ENCODE data around the gene ZNF18.
A peak's percentile ranks its signal among the peaks of the same experiment; 100 is the strongest.

Gene ZNF18

GRCh38 chr17:11997147-11997971, at the start of gene ZNF18:
Gene ZNF18 (minus strand): TSS chr17:11997475. CDS start chr17:11992829, 4,646 bp downstream.
- peak; percentile 95 for DNase-seq (ENCODE audit: low read depth)

GRCh38 chr17:12046786-12047185, 49.5 kb upstream of the ZNF18 start:
- no peak for DNase-seq (ENCODE audit: low read depth)

- no peak for DNase-seq (ENCODE audit: low read depth)
Observed at GRCh38 chr17:12043702-12044101, 46.4 kb upstream of the ZNF18 start.

GRCh38 chr17:12041312-12041711, 44.0 kb upstream of the ZNF18 start:
- DNase-seq (ENCODE audit: low read depth): peak; percentile 89

GRCh38 chr17:12040478-12040877, 43.2 kb upstream of the ZNF18 start:
- peak; percentile 68 for DNase-seq (ENCODE audit: low read depth)

GRCh38 chr17:12037970-12038369, 40.7 kb upstream of the ZNF18 start:
- no peak for DNase-seq (ENCODE audit: low read depth)

- DNase-seq (ENCODE audit: low read depth): no peak
Observed at GRCh38 chr17:12035673-12036072, 38.4 kb upstream of the ZNF18 start.

- DNase-seq (ENCODE audit: low read depth): no peak
Observed at GRCh38 chr17:12034538-12034937, 37.3 kb upstream of the ZNF18 start.

GRCh38 chr17:12028611-12029010, 31.3 kb upstream of the ZNF18 start:
- DNase-seq (ENCODE audit: low read depth): no peak

- DNase-seq (ENCODE audit: low read depth): no peak
Observed at GRCh38 chr17:12027658-12028057, 30.4 kb upstream of the ZNF18 start.

GRCh38 chr17:12024327-12024726, 27.1 kb upstream of the ZNF18 start:
- peak; percentile 92 for DNase-seq (ENCODE audit: low read depth)

- DNase-seq (ENCODE audit: low read depth): no peak
Observed at GRCh38 chr17:12022310-12022709, 25.0 kb upstream of the ZNF18 start.

GRCh38 chr17:12021623-12022140, 24.4 kb upstream of the ZNF18 start:
- DNase-seq (ENCODE audit: low read depth): no peak

GRCh38 chr17:12020642-12021622, 23.7 kb upstream of the ZNF18 start, which contains the start of gene MAP2K4:
Gene MAP2K4 (plus strand): TSS chr17:12020877. CDS start chr17:12020887, 10 bp downstream.
- peak; percentile 87 for DNase-seq (ENCODE audit: low read depth)

GRCh38 chr17:12007466-12007865, 10.2 kb upstream of the ZNF18 start:
- DNase-seq (ENCODE audit: low read depth): no peak

- no peak for DNase-seq (ENCODE audit: low read depth)
Observed at GRCh38 chr17:11999696-12000095, 2.4 kb upstream of the ZNF18 start.

- no peak for DNase-seq (ENCODE audit: low read depth)
Observed at GRCh38 chr17:11997972-11998233, 628 bp upstream of the ZNF18 start.

- DNase-seq (ENCODE audit: low read depth): peak; percentile 69
Observed at GRCh38 chr17:11996722-11997146, 541 bp downstream of the ZNF18 start.

GRCh38 chr17:11991461-11991860, 5.8 kb downstream of the ZNF18 start:
- no peak for DNase-seq (ENCODE audit: low read depth)

- DNase-seq (ENCODE audit: low read depth): no peak
Observed at GRCh38 chr17:11990363-11990983, 6.8 kb downstream of the ZNF18 start.

GRCh38 chr17:11986942-11987329, 10.3 kb downstream of the ZNF18 start:
- peak; percentile 71 for DNase-seq (ENCODE audit: low read depth)
